Tibial artery (tissue), 4 donors: ENCODE measurements around the gene MPDZ.

Experiments used
- DNase-seq, 2 donors: peaks; one replicate each; pipeline ENCODE4 v3.0.0-alpha.2; 2019
- H3K27ac ChIP-seq, 2 donors: fragments of 200-600 bp; sonication (generic) in 1 of 2; 1 replicate in 1 of 2; 2 replicates in 1 of 2; pipeline ENCODE4 v1.5.1; 2018 to 2019; ENCODE audit warnings: mild to moderate bottlenecking in 1 of 2
- H3K27me3 ChIP-seq, 2 donors: fragments of 200-600 bp; sonication (generic) in 1 of 2; one replicate each; pipeline versions ENCODE4 v1.5.1 to v1.6.0; 2016 to 2019
- H3K36me3 ChIP-seq, 3 donors: fragments of 200-600 bp; sonication (generic) in 2 of 3; one replicate each; pipeline ENCODE4 v1.5.1; 2016 to 2019; ENCODE audit warnings: mild to moderate bottlenecking in 2 of 3
- H3K4me1 ChIP-seq, 4 donors: fragments of 200-600 bp; sonication (generic) in 2 of 4; 1 replicate in 3 of 4; 2 replicates in 1 of 4; pipeline ENCODE4 v1.5.1; 2016 to 2019
- H3K4me3 ChIP-seq, 2 donors: fragments of 200-600 bp; sonication (generic) in 1 of 2; 1 replicate in 1 of 2; 2 replicates in 1 of 2; pipeline ENCODE4 v1.5.1; 2018 to 2019; ENCODE audit warnings: mild to moderate bottlenecking in 2 of 2
- H3K9me3 ChIP-seq, 3 donors: fragments of 200-600 bp; sonication (generic) in 1 of 3; one replicate each; pipeline ENCODE4 v1.5.1; 2016 to 2019
- CTCF ChIP-seq, 2 experiments: fragments of 200-600 bp in 1 of 2; fragments of 450-650 bp in 1 of 2; IDR thresholded peaks; one replicate each; pipeline ENCODE4 v1.5.1; 2017 to 2019; ENCODE audit warnings: antibody characterized with exemption in 2 of 2, mild to moderate bottlenecking in 1 of 2, moderate library complexity in 1 of 2
- intact Hi-C: fragments of 100-400 bp; cut with DNase I; formaldehyde crosslinking; loops from one replicate; pipeline ENCODE4 v1.15.0; 2023; ENCODE audit warnings: low total_unique reads

The MPDZ gene

GRCh38 chr9:13296972-13297371 is 17.5 kb upstream of the MPDZ start:
- Histone ChIP-seq H3K27me3 (no peaks in the 10 kb centered on the region), H3K36me3 (no peaks in the 10 kb centered on the region), H3K27ac (no peak overlapping the region), H3K4me3 (no peak overlapping the region), H3K9me3 (no peaks in the 10 kb centered on the region), H3K4me1 (no peaks in the 10 kb centered on the region)
- no peak for TF ChIP-seq CTCF (IDR thresholded peaks at IDR 0.05)
- no peak for DNase-seq
- intact Hi-C loops = no loop called here

GRCh38 chr9:13295556-13295955 is 16.1 kb upstream of the MPDZ start:
- intact Hi-C loops = no loop called here

GRCh38 chr9:13292782-13293181 is 13.3 kb upstream of the MPDZ start:
- TF ChIP-seq CTCF (IDR thresholded peaks at IDR 0.05) = no peak
- H3K27me3 ChIP-seq = no peaks in the 10 kb centered on the region
- H3K36me3 ChIP-seq = no peaks in the 10 kb centered on the region
- intact Hi-C loops = no loop called here
- no peak overlapping the region for H3K27ac ChIP-seq
- no peaks in the 10 kb centered on the region for H3K9me3 ChIP-seq
- DNase-seq = no peak
- no peaks in the 10 kb centered on the region for H3K4me1 ChIP-seq
- no peak overlapping the region for H3K4me3 ChIP-seq

More at GRCh38 chr9:13295556-13295955, 16.1 kb upstream of the MPDZ start:
- no peak for DNase-seq
- H3K36me3 ChIP-seq = no peaks in the 10 kb centered on the region
- H3K4me3 ChIP-seq = no peak overlapping the region
- no peak for TF ChIP-seq CTCF (IDR thresholded peaks at IDR 0.05)
- H3K4me1 ChIP-seq = no peaks in the 10 kb centered on the region
- H3K27me3 ChIP-seq = no peaks in the 10 kb centered on the region
- no peak overlapping the region for H3K27ac ChIP-seq
- H3K9me3 ChIP-seq = no peaks in the 10 kb centered on the region

- Histone ChIP-seq H3K27ac (no peak overlapping the region), H3K27me3 (no peaks in the 10 kb centered on the region), H3K4me1 (no peaks in the 10 kb centered on the region), H3K9me3 (no peaks in the 10 kb centered on the region), H3K36me3 (no peaks in the 10 kb centered on the region), H3K4me3 (no peak overlapping the region)
- no peak for DNase-seq
- intact Hi-C loops = no loop called here
- TF ChIP-seq CTCF (IDR thresholded peaks at IDR 0.05) = no peak
These were observed 12.7 kb upstream of the MPDZ start for GRCh38 chr9:13292158-13292557.

- intact Hi-C loops = no loop called here
- Histone ChIP-seq H3K27me3 (no peaks in the 10 kb centered on the region), H3K27ac (no peak overlapping the region), H3K4me3 (no peak overlapping the region), H3K4me1 (no peaks in the 10 kb centered on the region), H3K36me3 (no peaks in the 10 kb centered on the region), H3K9me3 (no peaks in the 10 kb centered on the region)
- TF ChIP-seq CTCF (IDR thresholded peaks at IDR 0.05) = no peak
- no peak for DNase-seq
These were observed 12.2 kb upstream of the MPDZ start for GRCh38 chr9:13291718-13292117.

GRCh38 chr9:13284011-13284410 is 4.5 kb upstream of the MPDZ start:
- no peak for DNase-seq
- H3K4me1 ChIP-seq = peaks cover 0 to 3% (median 0%) of the 10 kb centered on the region in 4 donors
- H3K27me3 ChIP-seq = no peaks in the 10 kb centered on the region
- no peak overlapping the region for H3K27ac ChIP-seq
- no peaks in the 10 kb centered on the region for H3K9me3 ChIP-seq
- H3K36me3 ChIP-seq = no peaks in the 10 kb centered on the region
- H3K4me3 ChIP-seq = no peak overlapping the region
- intact Hi-C loops = loop anchor here (10.0 kb wide), 1 partner anchor 69 kb away; no protein-coding TSS in a partner anchor
- TF ChIP-seq CTCF (IDR thresholded peaks at IDR 0.05) = no peak
